Prostate gland (tissue), 2 donors: ENCODE results near the gene ATP9A.

Experiments used
- CTCF ChIP-seq, 4 experiments: fragments of 200-600 bp in 2 of 4; fragments of 450-650 bp in 2 of 4; sonication (generic) in 2 of 4; IDR thresholded peaks; 1 replicate in 3 of 4; 2 replicates in 1 of 4; pipeline ENCODE4 v1.5.1; 2016 to 2019; ENCODE audit warnings: antibody characterized with exemption in 4 of 4, mild to moderate bottlenecking in 2 of 4, moderate library complexity in 2 of 4
- POLR2A ChIP-seq: fragments of 450-650 bp; IDR thresholded peaks from one replicate; pipeline ENCODE4 v1.6.1; 2016; ENCODE audit warnings: antibody characterized with exemption, mild to moderate bottlenecking
- POLR2AphosphoS5 ChIP-seq: sonication (generic); formaldehyde crosslinking; IDR thresholded peaks from one replicate; pipeline ENCODE4 v1.6.1; 2017; ENCODE audit warnings: antibody characterized with exemption

DNA sequence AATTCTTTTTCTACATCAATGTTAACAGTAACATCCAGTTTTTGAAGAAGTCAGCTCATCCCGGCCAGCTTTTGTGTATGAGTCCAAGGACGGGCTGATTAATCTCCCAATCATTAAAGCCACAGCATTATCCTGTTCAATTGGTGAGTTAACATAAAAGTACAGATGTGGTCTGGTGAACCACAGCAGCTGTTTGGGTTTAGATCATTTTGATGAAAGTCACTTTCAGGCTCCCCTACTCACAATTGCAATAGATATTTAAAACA is 156.6 kb downstream of the ATP9A start:
- no peak for TF ChIP-seq CTCF (IDR thresholded peaks at IDR 0.05)
- no peak for TF ChIP-seq POLR2A
- no peak for TF ChIP-seq POLR2AphosphoS5
